Activated naive CD8-positive, alpha-beta T cell treated with anti-CD3 and anti-CD28 coated beads for 36 hours (primary cell): Measurements from ENCODE around the gene C19orf73. TPM values are rescaled to one million over a fixed set of nuclear protein-coding genes. Genes with fewer than 3 reads are reported as not detected.

Source experiments
- DNase-seq: peaks from one replicate; pipeline ENCODE4 v3.0.0; 2021
- H3K27ac Mint-ChIP-seq: one replicate; pipeline ENCODE4 v1.8.0; 2022; ENCODE audit warnings: mild to moderate bottlenecking, moderate library complexity, mixed read lengths
- H3K27me3 Mint-ChIP-seq: one replicate; pipeline ENCODE4 v1.8.0; 2022; ENCODE audit warnings: mild to moderate bottlenecking, mixed read lengths
- H3K36me3 Mint-ChIP-seq: one replicate; pipeline ENCODE4 v1.8.0; 2021; ENCODE audit warnings: mild to moderate bottlenecking, mixed read lengths
- H3K4me1 Mint-ChIP-seq: one replicate; pipeline ENCODE4 v1.8.0; 2021; ENCODE audit warnings: mixed read lengths
- H3K4me3 Mint-ChIP-seq: one replicate; pipeline ENCODE4 v1.8.0; 2022; ENCODE audit warnings: mild to moderate bottlenecking, moderate library complexity, mixed read lengths
- H3K9me3 Mint-ChIP-seq: one replicate; pipeline ENCODE4 v1.8.0; 2022; ENCODE audit warnings: mixed read lengths
- total RNA-seq, 2 experiments: library from RNA; stranded (reverse); gene quantifications; one replicate each; pipeline ENCODE4 v1.2.3, GENCODE V29; 2021

Gene C19orf73
- total RNA-seq, 2 experiments from 2014 or later, result 1.0 to 1.3 TPM

GRCh38 chr19:49104229-49104864 lies 14.6 kb downstream of the C19orf73 start:
- peaks cover 37% of the 10 kb centered on the region for H3K36me3 Mint-ChIP-seq
- no peaks in the 10 kb centered on the region for H3K27me3 Mint-ChIP-seq
- H3K4me3 Mint-ChIP-seq, result no peak overlapping the region
- no peak for DNase-seq
- H3K4me1 Mint-ChIP-seq, result peaks cover 2% of the 10 kb centered on the region
- H3K9me3 Mint-ChIP-seq, result no peaks in the 10 kb centered on the region
- H3K27ac Mint-ChIP-seq, result peak overlapping the region; percentile 38

GRCh38 chr19:49103331-49104085 lies 15.4 kb downstream of the C19orf73 start:
- Mint-ChIP-seq H3K9me3 (no peaks in the 10 kb centered on the region), H3K4me1 (peaks cover 2% of the 10 kb centered on the region), H3K36me3 (peaks cover 38% of the 10 kb centered on the region), H3K4me3 (no peak overlapping the region), H3K27me3 (no peaks in the 10 kb centered on the region), H3K27ac (no peak overlapping the region)
- no peak for DNase-seq

GRCh38 chr19:49102303-49102702 lies 16.6 kb downstream of the C19orf73 start:
- Mint-ChIP-seq H3K4me1 (peaks cover 4% of the 10 kb centered on the region), H3K9me3 (no peaks in the 10 kb centered on the region), H3K4me3 (no peak overlapping the region), H3K27me3 (no peaks in the 10 kb centered on the region), H3K27ac (peak overlapping the region; percentile 20), H3K36me3 (peaks cover 43% of the 10 kb centered on the region)
- DNase-seq, result no peak

- DNase-seq, result no peak
- H3K36me3 Mint-ChIP-seq, result peaks cover 37% of the 10 kb centered on the region
- H3K4me1 Mint-ChIP-seq, result peaks cover 4% of the 10 kb centered on the region
- no peak overlapping the region for H3K27ac Mint-ChIP-seq
- H3K27me3 Mint-ChIP-seq, result no peaks in the 10 kb centered on the region
- no peaks in the 10 kb centered on the region for H3K9me3 Mint-ChIP-seq
- no peak overlapping the region for H3K4me3 Mint-ChIP-seq
These were observed 17.8 kb downstream of the C19orf73 start for GRCh38 chr19:49101160-49101559.

- peaks cover 32% of the 10 kb centered on the region for H3K36me3 Mint-ChIP-seq
- H3K27me3 Mint-ChIP-seq, result no peaks in the 10 kb centered on the region
- no peak overlapping the region for H3K4me3 Mint-ChIP-seq
- H3K9me3 Mint-ChIP-seq, result no peaks in the 10 kb centered on the region
- H3K4me1 Mint-ChIP-seq, result peaks cover 7% of the 10 kb centered on the region
- no peak for DNase-seq
- no peak overlapping the region for H3K27ac Mint-ChIP-seq
These were observed 20.1 kb downstream of the C19orf73 start for GRCh38 chr19:49098795-49099194.

- no peaks in the 10 kb centered on the region for H3K27me3 Mint-ChIP-seq
- H3K27ac Mint-ChIP-seq, result no peak overlapping the region
- H3K9me3 Mint-ChIP-seq, result no peaks in the 10 kb centered on the region
- H3K36me3 Mint-ChIP-seq, result peaks cover 32% of the 10 kb centered on the region
- H3K4me1 Mint-ChIP-seq, result peaks cover 7% of the 10 kb centered on the region
- peak; percentile 71 for DNase-seq
- H3K4me3 Mint-ChIP-seq, result no peak overlapping the region
These were observed 21.3 kb downstream of the C19orf73 start for GRCh38 chr19:49097453-49098288.

- Mint-ChIP-seq H3K4me3 (no peak overlapping the region), H3K9me3 (no peaks in the 10 kb centered on the region), H3K27me3 (no peaks in the 10 kb centered on the region), H3K4me1 (peaks cover 19% of the 10 kb centered on the region), H3K36me3 (peaks cover 42% of the 10 kb centered on the region), H3K27ac (no peak overlapping the region)
- DNase-seq, result no peak
These were observed 24.1 kb downstream of the C19orf73 start for GRCh38 chr19:49094505-49095482.

- Mint-ChIP-seq H3K36me3 (peaks cover 32% of the 10 kb centered on the region), H3K27ac (no peak overlapping the region), H3K9me3 (no peaks in the 10 kb centered on the region)
These were observed 26.3 kb downstream of the C19orf73 start for GRCh38 chr19:49092686-49093085.

GRCh38 chr19:49091391-49092038 lies 27.4 kb downstream of the C19orf73 start:
- DNase-seq, result no peak
- Mint-ChIP-seq H3K4me1 (peaks cover 33% of the 10 kb centered on the region), H3K36me3 (peaks cover 34% of the 10 kb centered on the region), H3K27me3 (no peaks in the 10 kb centered on the region), H3K27ac (peak overlapping the region; percentile 64), H3K4me3 (no peak overlapping the region), H3K9me3 (no peaks in the 10 kb centered on the region)

More at GRCh38 chr19:49092686-49093085, 26.3 kb downstream of the C19orf73 start:
- Mint-ChIP-seq H3K4me3 (no peak overlapping the region), H3K27me3 (no peaks in the 10 kb centered on the region), H3K4me1 (peaks cover 26% of the 10 kb centered on the region)
- DNase-seq, result no peak

- peaks cover 31% of the 10 kb centered on the region for H3K36me3 Mint-ChIP-seq
- peak overlapping the region; percentile 98 for H3K4me3 Mint-ChIP-seq
- peaks cover 29% of the 10 kb centered on the region for H3K4me1 Mint-ChIP-seq
- H3K27me3 Mint-ChIP-seq, result no peaks in the 10 kb centered on the region
- no peaks in the 10 kb centered on the region for H3K9me3 Mint-ChIP-seq
- peak overlapping the region; percentile 94 for H3K27ac Mint-ChIP-seq
- no peak for DNase-seq
These were observed 32.6 kb downstream of the C19orf73 start for GRCh38 chr19:49086296-49086695.

- Mint-ChIP-seq H3K4me1 (peaks cover 28% of the 10 kb centered on the region), H3K9me3 (no peaks in the 10 kb centered on the region), H3K27ac (peak overlapping the region; percentile 94), H3K27me3 (no peaks in the 10 kb centered on the region), H3K4me3 (peak overlapping the region; percentile 98), H3K36me3 (peaks cover 27% of the 10 kb centered on the region)
- DNase-seq, result no peak
These were observed 33.1 kb downstream of the C19orf73 start for GRCh38 chr19:49085868-49086232.

GRCh38 chr19:49085020-49085867 lies 33.7 kb downstream of the C19orf73 start, which contains the start of gene SNRNP70:
TSS of gene SNRNP70 (plus strand) at chr19:49085451. CDS start at chr19:49086415, 964 bp downstream.
- Mint-ChIP-seq H3K4me1 (peaks cover 26% of the 10 kb centered on the region), H3K9me3 (no peaks in the 10 kb centered on the region), H3K36me3 (peaks cover 22% of the 10 kb centered on the region), H3K4me3 (peak within 1 kb of the TSS; percentile 98), H3K27me3 (no peaks in the 10 kb centered on the region), H3K27ac (peak within 1 kb of the TSS; percentile 94)
- peak; percentile 100 for DNase-seq
